ENCODE results near the gene NYAP1.

Gene NYAP1

GRCh38 chr7:100486111-100486636 lies 2.4 kb downstream of the NYAP1 start:
- no peak for TF ChIP-seq CTCF (conservative IDR thresholded peaks at IDR 0.05; ENCODE audit: control insufficient read depth, insufficient read depth, low read depth, low read length)
- no peak for DNase-seq (ENCODE audit: low read depth)
- no peak overlapping the region for H3K4me3 ChIP-seq (ENCODE audit: control insufficient read depth, low read depth, low read length)

- no peak for TF ChIP-seq CTCF (conservative IDR thresholded peaks at IDR 0.05; ENCODE audit: control insufficient read depth, insufficient read depth, low read depth, low read length)
- H3K4me3 ChIP-seq (ENCODE audit: control insufficient read depth, low read depth, low read length): no peak overlapping the region
- peak; percentile 48 for DNase-seq (ENCODE audit: low read depth)
Observed at GRCh38 chr7:100486753-100487446, 3.2 kb downstream of the NYAP1 start.

GRCh38 chr7:100488333-100489095 lies 4.8 kb downstream of the NYAP1 start:
- no peak overlapping the region for H3K4me3 ChIP-seq (ENCODE audit: control insufficient read depth, low read depth, low read length)
- TF ChIP-seq CTCF (conservative IDR thresholded peaks at IDR 0.05; ENCODE audit: control insufficient read depth, insufficient read depth, low read depth, low read length): no peak
- no peak for DNase-seq (ENCODE audit: low read depth)

GRCh38 chr7:100489121-100489520 lies 5.4 kb downstream of the NYAP1 start:
- H3K4me3 ChIP-seq (ENCODE audit: control insufficient read depth, low read depth, low read length): no peak overlapping the region
- TF ChIP-seq CTCF (conservative IDR thresholded peaks at IDR 0.05; ENCODE audit: control insufficient read depth, insufficient read depth, low read depth, low read length): no peak
- no peak for DNase-seq (ENCODE audit: low read depth)

GRCh38 chr7:100489824-100490223 lies 6.1 kb downstream of the NYAP1 start:
- no peak for TF ChIP-seq CTCF (conservative IDR thresholded peaks at IDR 0.05; ENCODE audit: control insufficient read depth, insufficient read depth, low read depth, low read length)
- H3K4me3 ChIP-seq (ENCODE audit: control insufficient read depth, low read depth, low read length): no peak overlapping the region
- DNase-seq (ENCODE audit: low read depth): peak; percentile 83

GRCh38 chr7:100490483-100491191 lies 6.9 kb downstream of the NYAP1 start:
- H3K4me3 ChIP-seq (ENCODE audit: control insufficient read depth, low read depth, low read length): no peak overlapping the region
- TF ChIP-seq CTCF (conservative IDR thresholded peaks at IDR 0.05; ENCODE audit: control insufficient read depth, insufficient read depth, low read depth, low read length): no peak
- DNase-seq (ENCODE audit: low read depth): no peak
